K562 (cell line): ENCODE results near the gene RBM27. TPM values are rescaled to one million over a fixed set of nuclear protein-coding genes. Genes with fewer than 3 reads are reported as not detected.

ENCODE experiments used
- ATF7 ChIP-seq: fragments of 450-650 bp; IDR thresholded peaks from 2 replicates; pipeline ENCODE4 v1.7.1; 2014; ENCODE audit warnings: mild to moderate bottlenecking, moderate library complexity
- DMBX1 ChIP-seq: fragments of 250-450 bp; sonication (Bioruptor Pico); IDR thresholded peaks from 2 replicates; pipeline ENCODE4 v1.8.0; 2022; ENCODE audit warnings: inconsistent platforms, mild to moderate bottlenecking, moderate library complexity, borderline replicate concordance
- GABPA ChIP-seq: fragments of 200-800 bp; sonication (Bioruptor generic); conservative IDR thresholded peaks from 2 replicates; pipeline ENCODE4 v1.6.1; 2016; ENCODE audit warnings: low read depth, missing genetic modification characterization, missing compliant biosample characterization
- GATAD2A ChIP-seq: fragments of 450-650 bp; IDR thresholded peaks from 2 replicates; pipeline ENCODE4 v1.6.1; 2017
- HMG20A ChIP-seq: fragments of 450-650 bp; formaldehyde crosslinking; conservative IDR thresholded peaks from 2 replicates; pipeline ENCODE4 v1.4.0; 2020; ENCODE audit warnings: mild to moderate bottlenecking, mixed read lengths
- HNRNPL ChIP-seq: fragments of 200-400 bp; formaldehyde crosslinking; IDR thresholded peaks from 2 replicates; pipeline ENCODE4 v1.6.1; 2017; ENCODE audit warnings: low read depth, mild to moderate bottlenecking, low read length
- MAZ ChIP-seq, 2 experiments: fragments of 450-650 bp in 1 of 2; sonication (generic) in 1 of 2; formaldehyde crosslinking; IDR thresholded peaks in 1 of 2; conservative IDR thresholded peaks in 1 of 2; 2 replicates each; pipeline versions ENCODE4 v1.4.0 to v1.5.0; 2020; ENCODE audit warnings: mild to moderate bottlenecking in 1 of 2, missing genetic modification reagents in 1 of 2
- MIER1 ChIP-seq: fragments of 450-650 bp; IDR thresholded peaks from 2 replicates; pipeline ENCODE4 v1.6.1; 2016; ENCODE audit warnings: antibody characterized with exemption, mild to moderate bottlenecking, low read depth
- OTX1 ChIP-seq: fragments of 450-650 bp; formaldehyde crosslinking; IDR thresholded peaks from 2 replicates; pipeline ENCODE4 v1.4.0; 2022; ENCODE audit warnings: mild to moderate bottlenecking
- PHB2 ChIP-seq: fragments of 450-650 bp; IDR thresholded peaks from 2 replicates; pipeline ENCODE4 v1.6.1; 2017; ENCODE audit warnings: low read depth
- PHTF2 ChIP-seq: fragments of 250-450 bp; sonication (Bioruptor Pico); IDR thresholded peaks from 2 replicates; pipeline ENCODE4 v1.5.0; 2021; ENCODE audit warnings: mild to moderate bottlenecking
- PRDM10 ChIP-seq: fragments of 450-650 bp; IDR thresholded peaks from 2 replicates; pipeline ENCODE4 v1.6.1; 2018; ENCODE audit not compliant: partially characterized antibody
- SRSF9 ChIP-seq: fragments of 200-400 bp; formaldehyde crosslinking; IDR thresholded peaks from 2 replicates; pipeline ENCODE4 v1.6.1; 2017; ENCODE audit warnings: low read depth, low read length, borderline replicate concordance
- STAT5B ChIP-seq: fragments of 250-450 bp; sonication (Bioruptor Pico); IDR thresholded peaks from 2 replicates; pipeline ENCODE4 v1.8.0; 2021; ENCODE audit warnings: mild to moderate bottlenecking, inconsistent platforms
- ZNF384 ChIP-seq: IDR thresholded peaks from 2 replicates; pipeline ENCODE4 v1.6.1; 2012; ENCODE audit warnings: low read depth, low read length, improper control_type of control experiment
- ZNF551 ChIP-seq: fragments of 250-450 bp; sonication (Bioruptor Pico); IDR thresholded peaks from 2 replicates; pipeline ENCODE4 v1.5.0; 2021; ENCODE audit warnings: mild to moderate bottlenecking, moderate library complexity
- ZNF77 ChIP-seq: fragments of 250-450 bp; sonication (Bioruptor Pico); IDR thresholded peaks from 2 replicates; pipeline ENCODE4 v1.5.0; 2020
- polyA plus RNA-seq, 8 experiments: library from polyadenylated mRNA; depleted of rRNA in 4 of 8; stranded (reverse) in 5 of 8; unstranded in 3 of 8; fragments of >200 nt; fragmentation: Nextera tagmentation in 2 of 8; fragmentation: Illumina TruSeq in 1 of 8; extraction: Ambion mirVana in 2 of 8; extraction: Trizol in 1 of 8; gene quantifications; 2 replicates each; pipeline versions ENCODE4 v1.2.1 to v1.2.3, GENCODE V29; 2011 to 2014; ENCODE audit warnings: inconsistent platforms in 1 of 8, missing spikeins in 1 of 8
- total RNA-seq, 7 experiments: library from RNA; depleted of rRNA in 6 of 7; stranded (reverse); fragments of >200 nt in 6 of 7; fragmentation: Illumina TruSeq in 2 of 7; extraction: Trizol in 2 of 7; gene quantifications; 2 replicates each; pipeline versions ENCODE4 v1.2.1 to v1.2.3, GENCODE V29; 2011 to 2021; ENCODE audit warnings: low replicate concordance in 1 of 7
- TF ChIP-seq, protein P1 (sequence below): fragments of 250-450 bp; sonication (Bioruptor Pico); IDR thresholded peaks from 2 replicates; pipeline ENCODE4 v1.4.0; 2020; ENCODE audit warnings: mild to moderate bottlenecking, moderate library complexity
- TF ChIP-seq, protein P2 (sequence below): sonication (generic); formaldehyde crosslinking; IDR thresholded peaks from 2 replicates; pipeline ENCODE4 v1.8.0; 2022; ENCODE audit warnings: mild to moderate bottlenecking, missing genetic modification reagents

The RBM27 gene
- total and polyA plus RNA-seq, 9 of the 15 experiments (the other 6 are each of a cell fraction or from before 2014, with no cell fraction given): 5.3 to 45.4 (median 29.1) TPM

DNA sequence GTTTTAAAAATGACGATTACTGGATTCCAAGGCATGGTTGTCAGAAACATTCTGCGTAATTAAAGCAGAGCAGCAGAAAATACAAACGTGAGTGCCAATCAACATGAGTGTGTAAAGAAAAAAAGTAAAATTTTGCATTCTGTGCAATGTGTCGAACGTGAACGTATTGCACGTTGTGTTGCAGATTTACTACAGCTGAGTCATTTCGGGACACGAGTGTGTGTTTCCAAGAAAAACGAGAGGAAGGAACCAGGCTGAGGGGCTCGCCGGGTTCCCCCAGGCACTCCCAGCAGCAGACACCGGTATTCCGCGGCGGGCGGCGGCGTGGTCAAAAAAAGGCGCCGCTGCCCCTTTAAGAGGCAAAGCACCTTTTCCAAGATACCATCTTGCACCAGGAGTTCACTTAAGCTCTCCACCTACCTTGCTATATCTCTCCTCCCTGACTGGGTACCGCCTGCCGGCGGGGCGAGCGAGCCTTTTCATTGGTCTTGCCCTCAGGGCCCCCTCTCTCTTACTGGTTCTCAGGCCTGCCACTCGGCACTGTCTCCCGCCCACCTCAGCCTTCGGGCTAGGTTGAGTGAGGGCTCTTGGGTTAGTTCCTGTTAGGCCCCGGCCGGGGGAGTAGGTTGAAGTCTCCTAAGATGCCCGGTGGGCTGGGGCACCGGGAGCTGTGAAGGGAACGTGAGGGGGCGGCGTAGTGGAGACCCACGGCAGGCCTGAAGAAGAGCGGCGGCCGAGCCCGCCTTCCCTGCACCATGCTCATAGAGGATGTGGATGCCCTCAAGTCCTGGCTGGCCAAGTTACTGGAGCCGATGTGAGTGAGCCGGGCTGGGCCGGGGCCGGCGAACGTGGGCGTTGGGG is at the start of gene RBM27 (continued):
- 0 out of 2 replicates have a peak, but pooled peaks have one; percentile 44 for TF ChIP-seq DMBX1
- TF ChIP-seq ZNF77 (CRISPR knock-in tag): no peak
- no peak for TF ChIP-seq MIER1
- peak; percentile 77; the same call in 1 of the 2 replicates for TF ChIP-seq GATAD2A
- peak; percentile 69 for TF ChIP-seq GABPA (tag)
- TF ChIP-seq ZNF551: no peak
- TF ChIP-seq ATF7: peak; percentile 92
- TF ChIP-seq, protein P1, sequence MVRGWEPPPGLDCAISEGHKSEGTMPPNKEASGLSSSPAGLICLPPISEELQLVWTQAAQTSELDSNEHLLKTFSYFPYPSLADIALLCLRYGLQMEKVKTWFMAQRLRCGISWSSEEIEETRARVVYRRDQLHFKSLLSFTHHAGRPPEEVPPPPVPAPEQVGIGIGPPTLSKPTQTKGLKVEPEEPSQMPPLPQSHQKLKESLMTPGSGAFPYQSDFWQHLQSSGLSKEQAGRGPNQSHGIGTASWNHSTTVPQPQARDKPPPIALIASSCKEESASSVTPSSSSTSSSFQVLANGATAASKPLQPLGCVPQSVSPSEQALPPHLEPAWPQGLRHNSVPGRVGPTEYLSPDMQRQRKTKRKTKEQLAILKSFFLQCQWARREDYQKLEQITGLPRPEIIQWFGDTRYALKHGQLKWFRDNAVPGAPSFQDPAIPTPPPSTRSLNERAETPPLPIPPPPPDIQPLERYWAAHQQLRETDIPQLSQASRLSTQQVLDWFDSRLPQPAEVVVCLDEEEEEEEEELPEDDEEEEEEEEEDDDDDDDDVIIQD (CRISPR knock-in tag): no peak
- TF ChIP-seq SRSF9: no peak
- TF ChIP-seq STAT5B: no peak
- no peak for TF ChIP-seq HMG20A (CRISPR knock-in tag)
- no peak for TF ChIP-seq HNRNPL
- no peak for TF ChIP-seq PHTF2 (CRISPR knock-in tag)
- TF ChIP-seq, protein P2, sequence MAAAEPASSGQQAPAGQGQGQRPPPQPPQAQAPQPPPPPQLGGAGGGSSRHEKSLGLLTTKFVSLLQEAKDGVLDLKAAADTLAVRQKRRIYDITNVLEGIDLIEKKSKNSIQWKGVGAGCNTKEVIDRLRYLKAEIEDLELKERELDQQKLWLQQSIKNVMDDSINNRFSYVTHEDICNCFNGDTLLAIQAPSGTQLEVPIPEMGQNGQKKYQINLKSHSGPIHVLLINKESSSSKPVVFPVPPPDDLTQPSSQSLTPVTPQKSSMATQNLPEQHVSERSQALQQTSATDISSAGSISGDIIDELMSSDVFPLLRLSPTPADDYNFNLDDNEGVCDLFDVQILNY (CRISPR knock-in tag): no peak
- 0 out of 2 replicates have a peak, but pooled peaks have one; percentile 20 for TF ChIP-seq ZNF384
- TF ChIP-seq OTX1 (CRISPR knock-in tag): no peak
- peak; percentile 95 for TF ChIP-seq PRDM10
- no peak for TF ChIP-seq PHB2
- TF ChIP-seq MAZ (CRISPR knock-in tag; conservative IDR thresholded peaks at IDR 0.05 in 1 of 2, IDR thresholded peaks at IDR 0.05 in 1 of 2): peak in 1 of 2 experiments; percentile 53; a peak in 2 of 4 replicates
